ENCODE data around the gene MX2.

MX2 gene

DNA sequence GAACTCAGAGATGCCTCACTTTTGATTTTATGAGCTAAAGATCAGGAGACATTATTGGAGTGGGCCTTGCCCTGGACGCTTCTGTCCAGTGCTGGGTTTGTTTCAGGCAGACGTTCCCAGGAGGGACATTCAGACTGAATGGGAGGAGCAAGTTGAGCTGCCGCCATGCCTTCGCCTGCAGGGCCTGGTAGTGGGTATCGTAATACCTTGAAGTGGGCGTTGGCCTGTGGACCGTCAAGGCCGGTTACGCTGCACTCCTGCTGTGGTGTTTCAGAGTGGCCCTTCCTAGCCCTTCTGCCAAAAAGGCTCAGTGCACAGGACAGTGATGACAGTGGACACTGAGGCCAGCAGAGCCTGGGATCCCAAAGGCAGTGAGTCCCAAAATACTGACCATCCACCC is 43.6 kb upstream of the MX2 start:
- TF ChIP-seq, protein P1, sequence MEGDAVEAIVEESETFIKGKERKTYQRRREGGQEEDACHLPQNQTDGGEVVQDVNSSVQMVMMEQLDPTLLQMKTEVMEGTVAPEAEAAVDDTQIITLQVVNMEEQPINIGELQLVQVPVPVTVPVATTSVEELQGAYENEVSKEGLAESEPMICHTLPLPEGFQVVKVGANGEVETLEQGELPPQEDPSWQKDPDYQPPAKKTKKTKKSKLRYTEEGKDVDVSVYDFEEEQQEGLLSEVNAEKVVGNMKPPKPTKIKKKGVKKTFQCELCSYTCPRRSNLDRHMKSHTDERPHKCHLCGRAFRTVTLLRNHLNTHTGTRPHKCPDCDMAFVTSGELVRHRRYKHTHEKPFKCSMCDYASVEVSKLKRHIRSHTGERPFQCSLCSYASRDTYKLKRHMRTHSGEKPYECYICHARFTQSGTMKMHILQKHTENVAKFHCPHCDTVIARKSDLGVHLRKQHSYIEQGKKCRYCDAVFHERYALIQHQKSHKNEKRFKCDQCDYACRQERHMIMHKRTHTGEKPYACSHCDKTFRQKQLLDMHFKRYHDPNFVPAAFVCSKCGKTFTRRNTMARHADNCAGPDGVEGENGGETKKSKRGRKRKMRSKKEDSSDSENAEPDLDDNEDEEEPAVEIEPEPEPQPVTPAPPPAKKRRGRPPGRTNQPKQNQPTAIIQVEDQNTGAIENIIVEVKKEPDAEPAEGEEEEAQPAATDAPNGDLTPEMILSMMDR (IDR thresholded peaks at IDR 0.05; ENCODE audit: low read depth, low read length) = no peak
- no peak overlapping the region for H3K4me3 ChIP-seq (ENCODE audit: low read depth, low read length)

DNA sequence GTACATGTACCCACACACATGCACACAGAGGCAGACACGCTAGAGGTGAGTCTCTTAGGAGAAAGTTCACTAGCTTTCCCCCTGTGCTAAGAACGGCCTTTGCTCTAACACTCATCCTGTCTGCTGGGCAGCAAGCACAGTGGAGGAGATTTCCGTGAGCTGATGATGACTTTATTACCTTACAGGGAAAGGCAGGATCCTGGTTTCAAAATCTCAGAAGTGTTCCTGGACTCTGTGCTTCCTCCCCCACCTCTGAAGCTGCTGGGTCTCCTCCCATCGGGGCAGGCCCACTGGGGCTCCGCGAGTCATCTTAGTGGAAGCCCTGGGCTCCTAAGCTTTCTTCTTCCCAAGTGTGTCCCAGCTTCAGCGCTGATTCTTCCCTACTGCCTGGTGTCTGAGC is 42.6 kb upstream of the MX2 start:
- TF ChIP-seq, protein P1 (IDR thresholded peaks at IDR 0.05; ENCODE audit: low read depth, low read length) = no peak

DNA sequence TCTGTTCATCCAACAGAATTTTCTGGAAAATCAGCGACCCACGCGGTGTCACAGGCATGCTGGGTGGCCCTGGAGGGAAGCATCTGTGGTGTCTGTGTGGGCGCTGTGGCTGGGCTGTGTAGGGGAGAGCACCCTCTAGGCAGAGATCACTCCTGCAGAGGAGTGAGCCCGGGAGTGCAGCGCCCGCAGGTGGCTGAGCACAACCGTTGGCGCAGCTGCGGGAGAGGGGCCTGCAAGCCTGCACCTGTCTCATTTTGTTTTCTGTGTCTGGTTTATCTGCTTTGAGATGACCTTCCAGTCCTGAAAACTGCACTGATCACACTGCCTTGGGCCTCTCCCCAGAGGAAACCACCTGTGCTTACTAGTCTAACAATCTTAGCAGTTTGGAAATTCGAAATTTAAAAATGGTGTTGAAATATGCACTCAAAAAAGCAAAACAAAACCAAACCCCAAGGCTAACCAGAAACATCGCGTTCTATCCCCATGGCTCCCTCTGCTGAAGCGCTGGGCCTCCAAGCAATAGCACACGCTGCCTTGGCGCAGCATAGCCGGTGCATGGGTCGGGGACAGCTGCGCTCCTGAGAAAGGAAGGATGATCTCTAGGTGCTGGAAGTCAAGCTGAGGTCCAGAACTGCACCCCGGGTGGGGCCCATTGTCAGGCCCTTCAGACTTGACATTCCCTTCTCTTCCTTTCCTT is 40.5 kb upstream of the MX2 start:
- H3K4me3 ChIP-seq (ENCODE audit: low read depth, low read length) = no peak overlapping the region
- TF ChIP-seq, protein P1 (IDR thresholded peaks at IDR 0.05; ENCODE audit: low read depth, low read length) = no peak

More for the DNA sequence above, 42.6 kb upstream of the MX2 start:
- H3K4me3 ChIP-seq (ENCODE audit: low read depth, low read length) = no peak overlapping the region

DNA sequence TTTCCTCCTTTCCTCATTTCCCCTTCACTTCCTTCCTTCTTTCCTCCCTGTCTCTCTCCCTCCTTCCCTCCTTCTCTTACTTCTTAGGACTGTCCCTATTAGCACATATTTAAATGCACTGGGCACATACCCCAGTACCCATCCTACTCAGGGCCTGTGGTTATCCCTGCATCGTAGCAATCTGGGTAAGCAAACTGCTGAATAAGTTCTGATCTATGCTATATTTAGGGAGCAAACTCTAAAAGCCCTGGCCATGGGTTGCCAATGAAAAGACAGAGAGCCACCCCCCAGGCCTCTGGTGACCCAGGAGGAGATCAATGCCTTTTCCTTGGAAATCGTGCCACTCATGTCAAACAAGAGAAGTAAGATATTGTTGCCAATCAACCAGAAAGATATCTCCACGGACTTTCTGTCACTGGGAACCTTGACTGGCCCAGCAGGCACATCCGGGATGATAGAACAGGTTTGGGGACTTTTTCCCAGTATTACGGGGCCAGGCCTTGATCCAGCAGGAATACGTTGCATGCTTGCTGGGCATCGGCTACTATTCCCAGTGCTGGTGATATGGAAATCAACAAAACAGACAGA is 39.8 kb upstream of the MX2 start:
- TF ChIP-seq, protein P1 (IDR thresholded peaks at IDR 0.05; ENCODE audit: low read depth, low read length) = no peak
- H3K4me3 ChIP-seq (ENCODE audit: low read depth, low read length) = no peak overlapping the region

DNA sequence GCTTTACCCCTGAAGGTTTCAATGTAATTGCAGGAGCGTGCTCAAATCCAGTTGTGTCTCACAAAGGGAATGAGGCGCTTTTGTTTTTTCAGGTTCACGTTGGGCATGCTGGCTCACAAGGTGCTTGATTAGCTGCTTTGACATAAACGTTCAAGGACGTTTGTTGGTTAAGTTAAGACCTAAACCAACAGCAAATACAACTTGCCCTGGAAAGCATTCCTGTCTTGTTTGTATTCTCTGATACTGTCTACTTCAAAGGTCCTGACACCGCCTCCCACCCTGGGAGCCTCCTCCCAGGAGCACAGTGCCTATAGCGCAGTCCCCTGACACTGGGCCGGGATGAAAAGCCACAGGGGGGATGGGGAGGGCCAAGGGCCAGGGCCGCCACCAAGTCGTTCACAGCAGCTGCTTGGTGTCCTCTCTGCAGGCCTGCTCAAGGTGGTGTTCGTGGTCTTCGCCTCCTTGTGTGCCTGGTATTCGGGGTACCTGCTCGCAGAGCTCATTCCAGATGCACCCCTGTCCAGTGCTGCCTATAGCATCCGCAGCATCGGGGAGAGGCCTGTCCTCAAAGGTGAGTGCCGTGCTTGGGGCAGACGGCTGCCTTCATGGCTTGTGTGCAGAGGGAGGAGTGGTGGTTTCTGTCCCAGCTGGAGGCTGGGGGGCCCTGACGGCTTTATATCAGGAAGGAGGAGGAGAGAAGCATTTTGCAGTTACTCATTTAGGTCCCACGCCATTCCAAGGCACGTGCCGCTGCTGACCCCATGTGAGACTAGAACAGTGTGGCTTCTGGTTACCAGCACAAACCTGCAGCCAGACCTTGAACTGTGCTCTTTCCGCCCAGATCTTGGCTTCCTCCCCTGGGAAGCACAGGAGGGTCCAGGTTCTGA is 39.1 kb upstream of the MX2 start:
- TF ChIP-seq, protein P1 (IDR thresholded peaks at IDR 0.05; ENCODE audit: low read depth, low read length) = no peak
- H3K4me3 ChIP-seq (ENCODE audit: low read depth, low read length) = no peak overlapping the region

DNA sequence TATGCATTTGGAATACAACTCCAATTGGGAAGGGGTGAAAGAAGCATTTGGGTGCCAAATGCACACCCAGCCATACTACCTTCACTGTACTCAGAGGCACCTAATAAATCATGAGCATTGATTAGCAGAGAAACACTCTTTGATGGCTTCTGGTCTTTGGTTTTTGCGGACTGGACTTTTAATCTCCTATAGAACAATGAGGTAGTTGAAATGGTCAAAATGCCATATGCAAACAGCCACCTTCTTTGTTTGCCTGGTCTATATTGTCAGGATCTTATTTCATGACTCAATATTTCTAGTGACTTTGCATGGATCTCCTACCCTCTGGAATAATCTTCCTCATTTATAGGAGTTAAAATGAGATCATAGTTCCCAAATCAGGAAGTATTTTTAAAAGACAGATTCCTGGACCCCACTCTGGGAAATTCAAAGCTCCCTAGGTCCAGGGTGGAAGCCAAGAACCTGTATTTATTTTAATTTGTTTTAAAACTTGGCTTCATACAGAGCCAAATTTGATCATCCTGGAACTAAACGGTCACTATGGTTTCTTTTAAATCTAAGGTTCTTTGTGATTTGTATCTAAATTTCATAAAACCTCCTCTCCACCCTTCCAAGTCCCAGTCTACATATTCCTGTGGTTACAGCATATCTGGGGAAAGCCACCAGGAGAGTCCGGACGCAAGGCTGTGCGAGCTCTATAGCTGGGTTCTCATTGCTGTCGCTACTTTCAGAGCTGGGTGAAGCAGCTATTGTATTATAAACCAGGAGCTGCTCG is 36.5 kb upstream of the MX2 start:
- TF ChIP-seq, protein P1 (IDR thresholded peaks at IDR 0.05; ENCODE audit: low read depth, low read length) = no peak
- no peak overlapping the region for H3K4me3 ChIP-seq (ENCODE audit: low read depth, low read length)
